ENCODE results near the gene RPA1.

DNA sequence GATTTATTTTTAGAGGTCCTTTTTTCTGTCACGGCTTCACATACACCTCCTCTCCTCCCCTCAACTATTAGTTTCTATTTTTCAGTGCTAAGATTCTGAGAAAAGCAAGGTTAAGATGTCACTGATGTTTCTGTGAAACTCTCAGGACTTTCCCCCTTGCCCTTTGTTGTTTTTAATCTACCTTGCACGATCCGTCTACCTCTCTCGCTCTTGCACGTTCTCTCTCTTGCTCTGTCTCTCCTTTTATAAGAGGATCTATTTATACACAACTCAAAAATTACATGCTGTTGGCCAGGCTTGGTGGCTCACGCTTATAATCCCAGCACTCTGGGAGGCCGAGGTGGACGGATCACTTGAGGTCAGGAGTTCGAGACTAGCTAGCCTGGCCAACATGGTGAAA, 43.6 kb downstream of the RPA1 start:
- TF ChIP-seq, protein P1, sequence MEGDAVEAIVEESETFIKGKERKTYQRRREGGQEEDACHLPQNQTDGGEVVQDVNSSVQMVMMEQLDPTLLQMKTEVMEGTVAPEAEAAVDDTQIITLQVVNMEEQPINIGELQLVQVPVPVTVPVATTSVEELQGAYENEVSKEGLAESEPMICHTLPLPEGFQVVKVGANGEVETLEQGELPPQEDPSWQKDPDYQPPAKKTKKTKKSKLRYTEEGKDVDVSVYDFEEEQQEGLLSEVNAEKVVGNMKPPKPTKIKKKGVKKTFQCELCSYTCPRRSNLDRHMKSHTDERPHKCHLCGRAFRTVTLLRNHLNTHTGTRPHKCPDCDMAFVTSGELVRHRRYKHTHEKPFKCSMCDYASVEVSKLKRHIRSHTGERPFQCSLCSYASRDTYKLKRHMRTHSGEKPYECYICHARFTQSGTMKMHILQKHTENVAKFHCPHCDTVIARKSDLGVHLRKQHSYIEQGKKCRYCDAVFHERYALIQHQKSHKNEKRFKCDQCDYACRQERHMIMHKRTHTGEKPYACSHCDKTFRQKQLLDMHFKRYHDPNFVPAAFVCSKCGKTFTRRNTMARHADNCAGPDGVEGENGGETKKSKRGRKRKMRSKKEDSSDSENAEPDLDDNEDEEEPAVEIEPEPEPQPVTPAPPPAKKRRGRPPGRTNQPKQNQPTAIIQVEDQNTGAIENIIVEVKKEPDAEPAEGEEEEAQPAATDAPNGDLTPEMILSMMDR (IDR thresholded peaks at IDR 0.05; ENCODE audit: low read depth, low read length): no peak
- TF ChIP-seq POLR2A (IDR thresholded peaks at IDR 0.05; ENCODE audit: extremely low read depth, insufficient read length) (no peak), MYC (IDR thresholded peaks at IDR 0.05; ENCODE audit: low read depth, low read length) (no peak)
- TF ChIP-seq, protein P2, sequence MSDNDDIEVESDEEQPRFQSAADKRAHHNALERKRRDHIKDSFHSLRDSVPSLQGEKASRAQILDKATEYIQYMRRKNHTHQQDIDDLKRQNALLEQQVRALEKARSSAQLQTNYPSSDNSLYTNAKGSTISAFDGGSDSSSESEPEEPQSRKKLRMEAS (IDR thresholded peaks at IDR 0.05; ENCODE audit: low read depth, low read length): no peak

Data from NB4 (cell line).